ENCODE results near the gene JPH3. TPM values are rescaled to one million over a fixed set of nuclear protein-coding genes. Genes with fewer than 3 reads are reported as not detected.

The JPH3 gene
- total RNA-seq, 1 donor from 2014 or later: 0.16 TPM

DNA sequence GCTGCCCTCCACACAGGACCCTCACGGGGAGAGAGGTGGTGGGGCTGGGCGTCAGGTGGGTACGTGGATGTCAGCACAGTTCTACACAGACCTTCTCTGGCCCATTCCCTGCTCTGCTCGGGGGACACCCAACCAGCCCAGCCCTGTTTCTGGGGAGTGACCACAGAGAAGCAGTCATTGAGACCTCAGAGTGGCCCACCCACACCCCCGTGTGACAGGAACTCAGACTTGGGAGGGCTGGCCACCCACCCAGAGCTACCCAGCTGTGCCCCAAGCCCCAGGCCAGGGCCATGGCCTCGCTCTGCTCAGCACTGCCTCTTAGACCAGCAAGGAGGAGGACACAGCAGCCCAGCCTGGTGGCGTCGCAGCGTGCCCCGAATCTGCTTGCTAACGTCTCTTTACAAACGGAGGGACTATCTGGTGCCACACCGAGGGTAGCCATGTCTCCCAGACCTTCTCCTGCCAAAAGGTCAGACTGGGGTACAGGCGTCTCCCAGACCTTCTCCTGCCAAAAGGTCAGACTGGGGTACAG, 85.8 kb downstream of the JPH3 start:
- intact Hi-C loops (cut with micrococcal nuclease): no loop called here
- H3K4me3 Mint-ChIP-seq (ENCODE audit: low read depth): no peak overlapping the region

DNA sequence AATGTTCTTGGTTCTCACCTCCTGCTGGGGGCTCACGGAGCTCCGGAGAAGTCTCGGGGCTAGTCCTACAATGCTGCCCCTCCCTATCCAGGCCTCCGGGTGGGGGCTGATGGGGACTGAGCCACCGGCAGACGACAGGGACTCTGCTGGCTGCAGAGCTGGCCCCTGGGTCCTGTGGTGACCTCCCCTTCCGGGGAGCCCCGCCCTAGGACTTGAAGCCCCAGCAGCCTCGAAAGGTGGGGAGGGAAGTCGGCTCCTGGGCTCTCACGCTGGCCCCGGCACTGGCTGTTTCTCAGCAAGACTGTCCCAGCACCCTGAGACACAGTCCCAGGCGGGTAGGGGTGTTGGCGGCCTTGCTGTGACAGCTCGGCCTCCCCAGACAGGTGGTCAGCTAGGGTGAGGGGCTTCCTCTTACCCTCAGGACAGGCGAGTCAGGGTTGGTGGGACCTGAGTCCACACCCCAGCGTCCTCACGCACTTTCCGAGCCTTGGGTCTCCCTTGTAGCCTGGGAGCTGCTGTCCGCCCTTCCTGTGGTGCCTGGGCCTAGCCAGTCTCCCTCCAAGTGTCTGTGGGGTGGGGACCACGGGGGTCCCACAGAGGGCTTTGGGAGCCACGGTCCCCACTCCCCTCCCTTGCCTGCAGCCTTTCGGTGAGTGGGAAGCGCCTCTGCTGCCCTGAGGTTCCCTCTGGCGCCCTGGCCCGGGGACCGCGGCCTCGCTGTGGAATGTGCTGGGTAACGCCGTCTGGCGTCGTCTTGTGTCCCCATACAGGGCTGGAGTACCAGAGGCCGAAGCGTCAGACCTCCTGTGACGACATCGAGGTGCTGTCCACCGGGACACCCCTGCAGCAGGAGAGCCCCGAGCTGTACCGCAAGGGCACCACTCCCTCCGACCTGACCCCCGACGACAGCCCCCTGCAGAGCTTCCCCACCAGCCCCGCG, 86.8 kb downstream of the JPH3 start:
- Mint-ChIP-seq H3K27me3 (ENCODE audit: low read depth) (no peaks in the 10 kb centered on the region), H3K36me3 (ENCODE audit: low read depth) (no peaks in the 10 kb centered on the region), H3K4me3 (ENCODE audit: low read depth) (no peak overlapping the region), H3K27ac (no peak overlapping the region), H3K4me1 (ENCODE audit: low read depth) (no peaks in the 10 kb centered on the region), H3K9me3 (no peaks in the 10 kb centered on the region)
- no peak for DNase-seq (ENCODE audit: low spot score)
- intact Hi-C loops (cut with micrococcal nuclease): no loop called here

More for the DNA sequence above, 85.8 kb downstream of the JPH3 start:
- no peaks in the 10 kb centered on the region for H3K9me3 Mint-ChIP-seq
- H3K4me1 Mint-ChIP-seq (ENCODE audit: low read depth): no peaks in the 10 kb centered on the region
- H3K27me3 Mint-ChIP-seq (ENCODE audit: low read depth): no peaks in the 10 kb centered on the region
- no peak for DNase-seq (ENCODE audit: low spot score)
- H3K36me3 Mint-ChIP-seq (ENCODE audit: low read depth): no peaks in the 10 kb centered on the region
- no peak overlapping the region for H3K27ac Mint-ChIP-seq

DNA sequence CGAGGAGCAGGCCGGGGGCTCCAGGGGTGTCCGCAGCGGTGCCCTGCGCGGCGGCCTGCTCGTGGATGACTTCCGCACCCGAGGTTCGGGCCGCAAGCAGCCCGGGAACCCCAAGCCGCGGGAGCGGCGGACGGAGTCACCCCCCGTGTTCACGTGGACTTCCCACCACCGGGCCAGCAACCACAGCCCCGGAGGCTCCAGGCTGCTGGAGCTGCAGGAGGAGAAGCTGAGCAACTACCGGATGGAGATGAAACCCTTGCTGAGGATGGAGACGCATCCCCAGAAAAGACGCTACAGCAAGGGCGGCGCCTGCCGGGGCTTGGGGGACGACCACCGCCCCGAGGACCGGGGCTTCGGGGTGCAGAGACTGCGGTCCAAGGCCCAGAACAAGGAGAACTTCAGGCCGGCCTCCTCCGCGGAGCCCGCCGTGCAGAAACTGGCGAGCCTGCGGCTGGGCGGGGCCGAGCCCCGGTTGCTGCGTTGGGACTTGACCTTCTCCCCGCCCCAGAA, 87.7 kb downstream of the JPH3 start:
- Mint-ChIP-seq H3K4me3 (ENCODE audit: low read depth) (no peak overlapping the region), H3K9me3 (no peaks in the 10 kb centered on the region), H3K27ac (no peak overlapping the region), H3K36me3 (ENCODE audit: low read depth) (no peaks in the 10 kb centered on the region), H3K4me1 (ENCODE audit: low read depth) (no peaks in the 10 kb centered on the region), H3K27me3 (ENCODE audit: low read depth) (no peaks in the 10 kb centered on the region)
- intact Hi-C loops (cut with micrococcal nuclease): no loop called here
- DNase-seq (ENCODE audit: low spot score): no peak

DNA sequence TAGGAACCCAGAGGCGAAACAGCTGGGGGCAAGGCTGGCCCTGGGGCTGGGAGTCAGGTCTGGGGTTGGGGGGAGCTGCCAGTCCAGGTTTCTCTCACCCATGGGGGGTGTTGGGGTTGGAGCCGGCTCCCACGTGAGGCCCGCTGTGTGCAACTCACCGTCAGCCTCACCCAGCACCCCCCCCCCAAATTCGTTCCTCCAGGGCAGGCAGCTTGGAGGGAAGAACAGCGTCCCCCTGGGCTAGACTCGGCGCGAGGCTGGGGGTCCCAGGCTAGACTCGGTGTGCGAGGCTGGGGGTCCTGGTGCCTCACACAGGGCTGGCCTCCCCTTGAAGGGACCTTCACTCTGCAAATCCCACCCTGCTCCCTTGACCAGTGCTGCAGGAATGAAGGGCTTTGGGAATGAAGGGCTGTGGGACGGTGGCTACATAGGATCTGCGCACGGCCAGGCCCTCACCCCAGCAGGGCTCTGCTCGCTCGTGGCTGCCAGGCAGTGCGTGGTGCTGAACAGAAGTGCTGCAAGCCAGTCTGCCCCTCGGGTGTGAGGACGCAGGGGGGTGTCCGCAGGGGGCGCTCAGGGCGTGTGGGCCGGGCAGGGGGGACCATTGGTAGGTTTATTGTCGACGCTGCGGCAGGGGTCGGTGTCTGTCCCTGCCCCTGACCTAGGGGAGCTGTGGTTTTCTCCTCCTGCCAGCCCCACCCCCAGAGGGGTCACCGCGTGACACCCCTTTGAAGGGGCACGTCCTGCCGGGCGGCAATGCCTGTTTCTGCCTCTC, 88.8 kb downstream of the JPH3 start:
- Mint-ChIP-seq H3K27ac (no peak overlapping the region), H3K9me3 (no peaks in the 10 kb centered on the region)
- DNase-seq (ENCODE audit: low spot score): no peak

DNA sequence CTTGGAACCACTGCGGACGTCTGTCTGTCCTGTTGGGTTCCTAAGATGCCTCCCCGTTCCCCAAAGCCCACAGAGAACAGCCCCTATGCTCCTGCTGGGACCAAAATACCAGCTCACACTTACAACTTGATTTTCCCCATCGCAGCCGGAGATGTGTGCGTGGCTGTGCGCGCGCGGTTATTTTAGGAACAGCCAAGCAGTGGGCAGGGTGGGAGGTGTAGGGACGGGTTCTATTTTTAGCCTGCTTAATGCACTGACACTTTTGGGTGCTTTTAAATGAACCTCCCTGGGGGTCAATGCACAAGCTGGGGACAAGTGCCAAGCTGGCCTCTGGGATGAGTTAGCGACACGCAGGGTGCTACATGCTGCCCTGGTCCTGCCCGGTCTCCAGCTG, 89.4 kb downstream of the JPH3 start:
- Mint-ChIP-seq H3K27me3 (ENCODE audit: low read depth) (no peaks in the 10 kb centered on the region), H3K27ac (no peak overlapping the region), H3K9me3 (no peaks in the 10 kb centered on the region), H3K4me3 (ENCODE audit: low read depth) (no peak overlapping the region), H3K36me3 (ENCODE audit: low read depth) (no peaks in the 10 kb centered on the region), H3K4me1 (ENCODE audit: low read depth) (no peaks in the 10 kb centered on the region)
- intact Hi-C loops (cut with micrococcal nuclease): no loop called here
- DNase-seq (ENCODE audit: low spot score): no peak

More for the DNA sequence above, 88.8 kb downstream of the JPH3 start:
- H3K4me1 Mint-ChIP-seq (ENCODE audit: low read depth): no peaks in the 10 kb centered on the region
- intact Hi-C loops (cut with micrococcal nuclease): no loop called here
- no peak overlapping the region for H3K4me3 Mint-ChIP-seq (ENCODE audit: low read depth)
- no peaks in the 10 kb centered on the region for H3K27me3 Mint-ChIP-seq (ENCODE audit: low read depth)
- H3K36me3 Mint-ChIP-seq (ENCODE audit: low read depth): no peaks in the 10 kb centered on the region

DNA sequence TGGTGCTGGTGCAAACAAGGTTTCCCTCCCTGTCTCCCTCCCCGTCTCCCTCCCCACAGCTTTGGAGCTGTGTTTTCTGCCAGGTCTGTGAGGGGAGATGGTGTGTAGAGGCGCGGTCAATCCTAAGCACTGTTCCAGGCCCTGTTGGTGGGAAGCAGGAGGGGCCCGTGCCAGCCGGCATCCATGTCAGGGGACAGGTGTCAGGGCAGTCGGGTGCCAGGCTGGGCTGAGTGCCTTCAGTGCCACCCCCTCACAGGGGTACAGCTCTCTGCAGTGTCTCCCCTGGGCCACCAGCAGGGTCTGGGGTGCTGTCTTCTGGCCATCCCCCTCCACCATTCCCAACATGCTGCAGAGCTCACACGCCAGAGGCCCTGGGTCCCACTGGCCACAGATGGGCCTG, 89.9 kb downstream of the JPH3 start:
- H3K27me3 Mint-ChIP-seq (ENCODE audit: low read depth): no peaks in the 10 kb centered on the region
- intact Hi-C loops (cut with micrococcal nuclease): no loop called here
- H3K4me1 Mint-ChIP-seq (ENCODE audit: low read depth): no peaks in the 10 kb centered on the region
- no peak overlapping the region for H3K27ac Mint-ChIP-seq
- H3K4me3 Mint-ChIP-seq (ENCODE audit: low read depth): no peak overlapping the region
- no peak for DNase-seq (ENCODE audit: low spot score)
- H3K9me3 Mint-ChIP-seq: no peaks in the 10 kb centered on the region
- no peaks in the 10 kb centered on the region for H3K36me3 Mint-ChIP-seq (ENCODE audit: low read depth)

DNA sequence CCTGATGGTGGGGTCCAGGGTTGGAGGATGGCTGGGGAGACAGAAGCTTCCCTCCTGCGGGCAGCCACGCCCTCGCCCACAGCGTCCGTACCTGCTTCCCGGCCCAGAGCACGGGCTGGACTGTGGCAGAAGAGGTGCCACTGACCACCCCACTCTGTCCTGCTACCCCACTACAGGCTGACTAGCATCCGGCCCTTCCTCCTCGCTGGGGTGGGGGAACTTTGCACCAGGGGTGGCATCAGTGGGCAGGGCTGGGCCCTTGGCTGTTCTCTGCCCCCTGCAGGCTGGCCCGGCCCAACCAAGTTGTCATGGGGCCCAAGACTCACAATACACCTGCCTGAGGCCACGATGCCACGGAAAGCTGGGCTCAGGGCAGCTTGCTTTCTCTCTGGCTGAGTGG, 90.4 kb downstream of the JPH3 start:
- Mint-ChIP-seq H3K27me3 (ENCODE audit: low read depth) (no peaks in the 10 kb centered on the region), H3K9me3 (no peaks in the 10 kb centered on the region), H3K36me3 (ENCODE audit: low read depth) (no peaks in the 10 kb centered on the region), H3K4me1 (ENCODE audit: low read depth) (no peaks in the 10 kb centered on the region), H3K27ac (no peak overlapping the region), H3K4me3 (ENCODE audit: low read depth) (no peak overlapping the region)
- intact Hi-C loops (cut with micrococcal nuclease): no loop called here
- no peak for DNase-seq (ENCODE audit: low spot score)

DNA sequence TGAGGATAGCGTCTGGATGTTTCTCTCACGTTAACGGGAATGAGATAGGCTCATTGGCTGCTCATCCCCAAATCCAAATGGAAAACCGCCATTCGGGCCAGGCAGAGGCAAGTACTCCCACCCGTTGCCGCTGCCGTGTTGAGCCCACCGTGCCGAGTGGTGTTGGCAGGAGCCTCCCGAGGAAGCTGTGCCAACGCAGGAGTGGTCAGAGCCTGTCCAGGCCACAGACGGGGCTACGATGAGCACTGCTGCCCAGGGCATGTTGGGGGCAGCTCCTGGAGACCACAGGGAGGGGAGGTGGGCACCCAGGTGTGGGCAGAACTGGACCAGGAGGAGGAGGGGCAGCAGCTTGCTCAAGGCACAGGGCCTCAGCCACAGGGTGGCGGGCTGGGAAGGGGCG, 91.5 kb downstream of the JPH3 start:
- Mint-ChIP-seq H3K9me3 (no peaks in the 10 kb centered on the region), H3K4me3 (ENCODE audit: low read depth) (no peak overlapping the region), H3K27me3 (ENCODE audit: low read depth) (no peaks in the 10 kb centered on the region), H3K4me1 (ENCODE audit: low read depth) (peaks cover 6% of the 10 kb centered on the region), H3K36me3 (ENCODE audit: low read depth) (peaks cover 3% of the 10 kb centered on the region), H3K27ac (no peak overlapping the region)
- no peak for DNase-seq (ENCODE audit: low spot score)
- intact Hi-C loops (cut with micrococcal nuclease): no loop called here

DNA sequence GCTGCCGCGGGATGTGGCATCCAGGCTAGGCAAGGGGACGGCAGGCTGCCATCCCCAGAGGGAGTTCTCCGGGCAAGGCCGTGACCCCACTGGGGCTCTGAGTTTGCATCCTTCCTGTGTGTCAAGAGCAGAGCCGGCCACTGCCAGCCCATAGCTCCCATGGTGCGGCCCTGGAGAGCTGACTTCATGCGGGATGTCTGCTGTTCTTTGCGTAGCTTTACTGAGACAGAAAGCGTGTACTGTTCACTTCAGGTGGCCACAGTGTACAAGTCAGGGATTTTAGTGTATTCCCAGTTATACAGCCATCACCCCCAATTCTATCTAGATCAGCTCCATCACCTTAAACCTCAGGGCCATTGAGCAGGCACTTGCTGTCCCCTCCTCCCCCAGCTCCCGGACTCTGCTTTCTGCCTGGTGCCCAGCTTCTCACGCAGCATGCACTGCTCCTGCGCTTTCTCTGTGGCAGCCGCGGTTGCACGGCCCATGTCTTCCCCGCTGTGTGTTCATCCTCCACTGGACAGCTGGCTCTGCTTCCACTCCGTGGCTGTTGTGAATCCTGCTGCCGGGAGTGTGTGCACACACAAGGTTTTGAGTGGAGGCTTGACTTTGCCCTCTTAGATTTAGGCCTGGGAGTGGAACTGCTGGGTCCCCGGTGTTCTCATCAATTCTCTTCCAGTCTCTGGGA, 92.3 kb downstream of the JPH3 start:
- Mint-ChIP-seq H3K4me1 (ENCODE audit: low read depth) (peaks cover 6% of the 10 kb centered on the region), H3K9me3 (no peaks in the 10 kb centered on the region), H3K4me3 (ENCODE audit: low read depth) (no peak overlapping the region), H3K27me3 (ENCODE audit: low read depth) (no peaks in the 10 kb centered on the region), H3K27ac (no peak overlapping the region), H3K36me3 (ENCODE audit: low read depth) (peaks cover 4% of the 10 kb centered on the region)
- no peak for DNase-seq (ENCODE audit: low spot score)
- intact Hi-C loops (cut with micrococcal nuclease): no loop called here

DNA sequence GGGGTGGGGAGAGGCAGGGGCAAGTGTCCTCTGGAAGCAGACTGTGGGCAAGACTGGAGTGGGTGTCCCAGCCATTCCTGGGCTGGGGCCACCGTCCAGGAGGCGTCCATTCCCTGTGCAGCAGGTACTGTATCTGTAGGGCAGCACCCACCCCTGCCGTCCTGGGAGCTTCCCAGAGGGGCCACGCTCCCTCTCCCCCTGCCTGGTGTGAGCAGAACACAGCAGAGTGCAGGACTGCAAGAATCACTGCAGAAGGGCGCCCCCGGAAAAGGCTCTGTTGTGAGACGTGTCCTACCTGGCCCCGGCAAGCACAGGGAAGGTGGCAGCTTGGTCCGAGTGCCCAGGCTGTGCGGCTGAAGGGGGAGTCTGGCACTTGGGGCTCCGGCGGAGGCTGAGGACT, 93.2 kb downstream of the JPH3 start:
- intact Hi-C loops (cut with micrococcal nuclease): no loop called here
- no peaks in the 10 kb centered on the region for H3K27me3 Mint-ChIP-seq (ENCODE audit: low read depth)
- no peaks in the 10 kb centered on the region for H3K9me3 Mint-ChIP-seq
- peaks cover 7% of the 10 kb centered on the region for H3K4me1 Mint-ChIP-seq (ENCODE audit: low read depth)
- peaks cover 9% of the 10 kb centered on the region for H3K36me3 Mint-ChIP-seq (ENCODE audit: low read depth)
- no peak overlapping the region for H3K27ac Mint-ChIP-seq
- no peak overlapping the region for H3K4me3 Mint-ChIP-seq (ENCODE audit: low read depth)
- DNase-seq (ENCODE audit: low spot score): no peak

DNA sequence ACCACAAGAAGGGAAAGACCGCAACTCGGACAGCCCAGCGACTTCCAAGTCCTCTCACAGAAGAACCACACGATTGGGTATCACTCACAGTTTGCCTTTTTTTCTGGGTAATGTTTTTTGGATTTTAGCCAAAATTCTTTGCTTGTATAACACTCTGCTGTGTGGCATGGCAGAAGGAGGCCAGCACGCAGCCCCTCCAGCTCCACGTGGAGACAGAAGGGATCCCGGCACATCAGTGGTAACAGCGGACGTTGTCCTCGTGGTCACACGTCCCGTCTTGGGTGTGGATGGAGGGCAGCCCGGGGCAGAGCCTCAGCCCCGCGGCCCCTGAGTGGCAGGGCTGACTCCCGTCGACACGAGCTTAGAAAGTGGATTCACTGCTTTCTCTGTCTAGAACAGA, 94.4 kb downstream of the JPH3 start:
- Mint-ChIP-seq H3K27ac (no peak overlapping the region), H3K36me3 (ENCODE audit: low read depth) (peaks cover 10% of the 10 kb centered on the region), H3K9me3 (no peaks in the 10 kb centered on the region), H3K4me1 (ENCODE audit: low read depth) (peaks cover 10% of the 10 kb centered on the region), H3K27me3 (ENCODE audit: low read depth) (no peaks in the 10 kb centered on the region), H3K4me3 (ENCODE audit: low read depth) (no peak overlapping the region)
- intact Hi-C loops (cut with micrococcal nuclease): no loop called here
- no peak for DNase-seq (ENCODE audit: low spot score)

DNA sequence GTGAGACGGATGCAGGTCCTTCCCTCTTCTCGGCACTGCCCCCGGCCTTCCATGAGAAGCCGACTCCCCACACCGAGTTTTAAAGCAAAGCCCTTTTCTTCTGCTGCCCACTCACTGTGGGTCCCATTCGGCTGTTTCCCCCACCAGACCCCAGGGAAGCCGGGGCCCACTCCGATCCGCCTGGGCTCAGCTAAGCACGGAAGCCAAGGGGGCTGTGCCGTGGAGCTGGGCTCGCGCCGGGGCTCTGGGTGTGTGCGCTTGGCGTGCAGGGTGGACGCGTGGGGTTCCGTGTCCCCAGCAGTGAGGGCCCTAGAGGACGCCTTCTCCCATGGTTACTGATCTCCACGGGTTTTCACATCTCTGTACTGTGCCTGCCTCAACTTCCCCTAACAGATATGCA, 94.9 kb downstream of the JPH3 start:
- Mint-ChIP-seq H3K4me3 (ENCODE audit: low read depth) (no peak overlapping the region), H3K27me3 (ENCODE audit: low read depth) (no peaks in the 10 kb centered on the region), H3K27ac (no peak overlapping the region), H3K36me3 (ENCODE audit: low read depth) (peaks cover 14% of the 10 kb centered on the region), H3K4me1 (ENCODE audit: low read depth) (peaks cover 14% of the 10 kb centered on the region), H3K9me3 (no peaks in the 10 kb centered on the region)
- intact Hi-C loops (cut with micrococcal nuclease): no loop called here
- DNase-seq (ENCODE audit: low spot score): no peak

All from activated T-helper 2 cell treated with anti-CD3 and anti-CD28 coated beads, Interferon-gamma antibody, Interleukin-2, Interleukin-4, amounts not matched to agents 10 μg/mL and 5 μg/mL and 100 μg/mL, durations not matched to agents 14 hours and 24 hours and 36 hours (primary cell).